GM18861 (cell line): ENCODE measurements around the gene HOXA1.
"Not testable (repeated sequence)": the region's sequence is repeated elsewhere in the genome, so short reads cannot be mapped to it uniquely, and the experiment has no call there.

ENCODE experiments used
- ATAC-seq: cut with Tn5 transposase; IDR thresholded peaks from one replicate; pipeline ENCODE4 v1.9.1; 2021; ENCODE audit not compliant: unreplicated experiment

The HOXA1 gene

GRCh38 chr7:27062946-27063345 is 32.9 kb downstream of the HOXA1 start:
- ATAC-seq, result no peak

- ATAC-seq, result no peak
Observed at GRCh38 chr7:27053153-27053552, 42.6 kb downstream of the HOXA1 start.

GRCh38 chr7:27051451-27051850 is 44.3 kb downstream of the HOXA1 start:
- ATAC-seq, result no peak

- no peak for ATAC-seq
Observed at GRCh38 chr7:27048438-27048837, 47.4 kb downstream of the HOXA1 start.

- ATAC-seq, result no peak
Observed at GRCh38 chr7:27046854-27047549, 48.8 kb downstream of the HOXA1 start.

GRCh38 chr7:27045972-27046371 is 49.8 kb downstream of the HOXA1 start:
- ATAC-seq, result not testable (repeated sequence)

GRCh38 chr7:27045066-27045465 is 50.7 kb downstream of the HOXA1 start:
- ATAC-seq, result not testable (repeated sequence)
